ENCODE measurements around the gene ZFAND3.
A peak's percentile ranks its signal among the peaks of the same experiment; 100 is the strongest.

Gene ZFAND3

DNA sequence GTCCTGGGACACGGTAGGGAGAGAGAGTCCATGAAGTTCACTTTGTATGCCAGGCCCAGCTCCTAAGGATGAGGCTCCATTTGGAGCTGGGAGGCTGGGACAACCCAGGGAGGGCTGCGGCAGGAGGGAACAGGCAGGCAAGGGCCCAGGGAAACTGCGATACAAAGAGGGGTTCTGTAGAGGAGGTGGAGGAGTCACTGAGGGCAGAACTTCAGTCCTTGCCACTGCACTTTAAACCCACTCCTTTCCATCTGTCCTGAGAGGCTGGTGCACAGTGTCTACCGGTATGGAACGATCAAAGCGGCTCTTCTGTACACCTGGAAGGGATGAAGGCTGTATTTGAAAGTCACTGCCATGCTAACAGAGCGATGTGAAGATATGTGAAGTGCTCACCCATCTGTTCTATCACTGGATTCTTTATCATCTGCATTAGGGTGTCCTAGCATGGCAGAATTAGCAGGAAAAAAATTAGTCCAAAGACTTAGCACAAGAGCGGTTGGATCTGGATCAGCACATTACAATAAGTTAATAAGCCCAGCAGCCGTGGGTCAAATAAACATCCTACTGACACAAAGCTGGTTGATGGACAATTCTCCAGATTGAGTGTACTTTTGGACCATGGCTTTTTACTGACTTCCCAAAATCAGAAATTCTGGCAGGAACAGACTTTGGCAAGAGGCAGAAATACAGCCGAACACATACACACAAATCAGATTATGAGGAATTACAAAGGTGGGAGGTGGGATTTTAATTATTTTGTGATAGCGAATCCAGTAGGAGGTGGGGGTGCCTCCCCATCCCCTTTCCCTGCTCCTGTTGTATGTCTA lies 20.9 kb upstream of the ZFAND3 start:
- no peak for DNase-seq (ENCODE audit: low read depth in 2 of 2)

DNA sequence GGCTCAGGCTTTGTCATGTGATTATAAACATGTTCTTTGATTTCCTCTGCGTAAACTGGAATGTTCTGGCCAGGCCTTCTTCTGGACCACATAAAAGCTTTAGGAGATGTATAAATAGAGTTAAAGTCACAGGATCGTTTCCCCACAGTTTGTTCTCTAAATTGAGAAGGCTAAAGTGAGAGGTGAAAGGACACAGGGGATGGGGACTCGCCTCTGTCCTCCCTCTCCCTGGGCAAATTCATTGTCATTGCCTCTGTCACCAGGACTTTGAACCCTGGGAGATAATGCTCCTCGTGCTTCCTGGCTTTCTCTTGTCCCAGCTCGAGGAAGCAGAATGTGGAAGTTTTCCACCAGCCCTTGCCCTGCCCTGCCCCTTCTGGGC lies 20.3 kb upstream of the ZFAND3 start:
- DNase-seq (ENCODE audit: low read depth in 2 of 2), result no peak

DNA sequence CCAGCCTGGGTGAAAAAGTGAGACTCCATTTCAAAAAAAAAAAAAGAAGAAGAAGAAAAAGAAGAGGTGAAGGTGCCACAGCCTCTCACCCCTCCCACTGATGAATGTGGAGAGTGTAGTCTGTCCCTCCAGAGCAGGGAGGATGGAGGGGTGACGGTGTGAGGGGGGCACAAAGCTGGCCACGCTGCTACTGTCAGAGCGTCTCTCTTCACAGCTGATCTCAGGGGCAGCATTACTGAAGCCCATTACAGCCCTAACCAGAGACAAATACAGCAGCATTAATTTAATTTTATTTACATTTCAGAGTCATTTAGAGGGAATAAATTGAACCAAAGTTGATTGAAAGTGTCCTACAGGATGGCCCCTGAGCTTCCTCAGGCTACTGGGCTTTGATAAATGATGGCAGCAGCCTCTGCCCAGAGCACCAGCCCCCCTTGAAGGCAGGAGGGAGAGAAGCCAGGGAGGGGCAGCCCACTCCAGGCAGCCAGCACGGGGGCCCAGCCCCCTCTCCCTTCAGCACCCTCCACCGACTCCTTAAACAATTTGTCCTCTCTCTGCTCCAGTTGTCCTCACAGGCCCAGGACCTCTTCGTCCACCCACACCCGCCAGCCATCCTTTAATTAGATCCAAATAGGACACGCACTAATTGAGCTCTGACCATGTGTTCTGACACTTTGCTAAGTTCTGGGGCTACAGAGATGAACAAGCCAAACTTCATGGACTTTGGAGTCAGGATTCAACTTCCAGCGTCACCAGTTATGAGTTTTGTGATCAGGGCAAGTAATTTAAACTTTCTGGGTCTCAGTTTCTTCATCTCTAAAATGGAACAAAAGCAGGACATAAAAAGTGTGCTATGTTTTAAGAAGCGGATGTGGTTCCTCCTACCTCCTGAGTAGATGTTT lies 18.6 kb upstream of the ZFAND3 start:
- no peak for DNase-seq (ENCODE audit: low read depth in 2 of 2)

DNA sequence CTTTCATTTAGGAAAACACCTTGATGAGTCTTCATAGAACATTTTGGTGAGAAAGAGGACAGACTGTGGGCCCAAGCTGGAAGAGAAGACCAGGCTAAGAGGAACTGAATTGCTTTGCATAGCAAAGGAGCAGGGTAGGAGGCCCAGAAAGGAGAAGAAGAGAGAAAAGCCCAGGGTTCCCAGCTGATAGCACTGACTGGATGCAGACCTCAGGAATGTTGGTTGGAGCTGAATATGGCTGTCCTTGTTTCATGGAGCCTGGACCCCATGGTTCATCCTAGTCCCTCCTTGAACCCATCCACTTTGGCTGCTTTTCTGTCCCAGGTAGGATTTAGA lies 18.0 kb upstream of the ZFAND3 start:
- no peak for DNase-seq (ENCODE audit: low read depth in 2 of 2)

DNA sequence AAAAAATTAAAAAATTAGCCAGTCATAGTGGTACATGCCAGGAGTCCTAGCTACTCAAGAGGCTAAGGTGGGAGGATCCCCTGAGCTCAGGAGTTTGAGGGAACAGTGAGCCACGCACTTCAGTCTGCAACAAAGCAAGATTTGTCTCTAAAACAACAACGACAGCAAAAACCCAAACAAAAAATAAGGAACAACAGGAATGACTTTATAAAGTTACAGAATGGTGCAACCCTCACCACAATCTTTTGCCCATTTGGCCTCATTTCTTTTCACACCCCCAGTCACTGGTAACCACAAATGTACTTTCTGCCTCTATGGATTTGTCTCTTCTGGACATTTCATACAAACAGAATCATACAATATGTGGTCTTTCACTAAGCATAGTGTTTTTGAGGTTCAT lies 16.7 kb upstream of the ZFAND3 start:
- no peak for DNase-seq (ENCODE audit: low read depth in 2 of 2)

DNA sequence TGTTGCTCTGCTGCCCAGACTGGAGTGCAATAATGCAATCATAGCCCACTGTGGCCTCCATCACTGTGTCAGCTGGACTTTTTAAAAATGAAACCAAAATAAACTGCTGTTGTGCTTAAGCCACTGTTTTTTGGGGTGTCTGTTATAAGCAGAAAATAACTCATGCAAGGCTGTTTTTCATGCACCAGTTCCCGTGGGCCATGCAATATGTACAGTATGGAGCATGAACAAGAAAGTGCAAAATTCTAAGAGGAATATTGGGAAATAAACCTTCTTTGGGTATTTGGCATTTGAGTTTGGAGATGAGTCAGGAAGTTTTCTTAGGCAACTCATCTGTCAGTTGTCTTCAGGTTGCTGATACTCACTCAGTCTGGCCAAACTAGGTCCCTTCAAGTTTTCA lies 14.9 kb upstream of the ZFAND3 start:
- no peak for DNase-seq (ENCODE audit: low read depth in 2 of 2)

DNA sequence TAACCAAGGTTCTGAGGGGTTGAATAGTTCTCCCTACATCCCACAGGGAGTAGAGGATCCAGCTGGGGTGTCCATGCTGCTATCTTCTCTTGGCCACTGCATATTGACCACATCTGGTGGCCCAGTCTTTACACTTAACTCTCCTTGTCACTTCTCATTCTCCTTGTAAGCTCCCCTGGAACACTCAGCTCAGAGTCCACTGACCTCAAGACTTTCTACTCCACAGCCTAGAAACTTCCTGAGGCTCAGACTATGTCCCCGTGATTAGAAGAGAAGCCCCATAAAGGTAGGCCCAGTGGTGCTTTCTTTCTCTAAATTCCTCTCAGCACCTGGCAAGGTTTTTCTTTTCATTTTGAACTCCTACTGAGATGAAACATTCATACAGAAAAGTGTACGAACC lies 13.3 kb upstream of the ZFAND3 start:
- DNase-seq (ENCODE audit: low read depth in 2 of 2), result no peak

DNA sequence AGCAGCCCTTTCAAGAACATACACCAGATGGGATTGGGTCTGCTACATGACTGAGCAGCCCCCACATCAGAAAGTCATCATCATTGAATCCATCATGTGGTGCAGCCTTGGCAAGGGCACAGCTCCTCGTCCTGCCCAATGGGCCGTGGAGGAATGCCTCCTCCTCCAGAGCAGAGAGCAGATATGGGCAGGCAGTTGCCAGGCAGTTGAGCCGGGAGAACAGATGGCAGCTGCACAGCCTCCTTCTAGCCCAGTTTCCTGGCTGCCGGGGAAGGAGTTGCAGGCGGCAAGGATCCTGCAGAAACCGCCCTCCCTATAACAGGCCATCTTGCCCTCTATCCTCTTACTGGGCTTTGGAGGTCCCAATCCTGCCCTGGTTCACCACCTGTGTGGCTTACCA lies 11.9 kb upstream of the ZFAND3 start:
- no peak for DNase-seq (ENCODE audit: low read depth in 2 of 2)

DNA sequence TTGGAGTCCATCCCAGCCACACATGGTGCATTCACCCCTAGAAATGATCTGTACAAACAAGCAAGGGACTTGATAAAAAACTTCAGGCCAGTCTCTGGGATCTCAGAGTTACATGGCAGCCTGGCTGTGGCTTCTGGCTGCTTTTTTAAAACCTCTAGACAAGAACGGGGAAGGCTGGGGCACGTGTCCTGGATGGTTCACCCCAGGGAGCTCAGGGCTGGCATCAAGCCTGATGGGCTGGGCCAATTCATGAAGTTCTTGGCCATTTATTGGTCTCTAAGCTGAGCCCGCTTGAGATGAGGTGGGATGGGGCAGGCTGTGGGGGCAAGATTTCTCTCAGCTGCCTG lies 10.4 kb upstream of the ZFAND3 start:
- no peak for DNase-seq (ENCODE audit: low read depth in 2 of 2)

DNA sequence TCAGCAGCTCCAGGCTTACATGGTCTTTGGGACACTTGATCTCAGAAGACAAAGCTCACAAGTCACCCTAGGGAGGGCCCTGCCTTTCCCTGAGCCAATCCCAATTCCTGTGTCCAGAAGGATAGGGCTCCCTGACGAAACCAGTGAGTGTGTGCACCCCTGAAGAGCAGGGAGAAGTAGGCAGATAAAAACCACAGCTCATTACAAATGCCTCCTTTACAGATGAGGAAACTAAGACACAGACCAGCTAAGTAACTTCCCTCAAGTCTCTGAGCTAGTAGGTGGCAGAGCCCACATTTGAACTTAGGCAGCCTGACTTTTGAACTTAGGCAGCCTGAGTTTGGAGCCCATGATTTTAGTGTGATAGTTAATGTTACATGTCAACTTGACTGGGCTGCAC lies 6.7 kb upstream of the ZFAND3 start:
- no peak for DNase-seq (ENCODE audit: low read depth in 2 of 2)

DNA sequence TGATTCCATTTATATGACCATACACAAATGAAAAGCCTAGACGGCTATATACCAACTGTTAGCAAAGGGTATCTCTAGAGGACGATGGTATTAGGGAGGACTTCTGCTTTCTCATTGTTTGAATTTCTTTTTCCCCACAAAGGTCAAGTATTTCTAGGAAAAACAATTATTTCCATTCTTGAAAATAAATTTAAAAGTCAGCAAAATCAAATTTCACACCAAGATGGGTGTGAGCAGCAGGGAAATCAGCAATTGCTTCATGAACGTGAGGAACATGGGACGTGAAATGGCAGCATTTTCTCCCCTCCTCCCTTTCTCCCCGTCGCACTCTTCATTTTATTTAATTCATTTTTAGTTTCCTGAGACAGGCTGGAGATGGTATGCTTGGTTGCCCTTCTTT lies 5.2 kb upstream of the ZFAND3 start:
- DNase-seq (ENCODE audit: low read depth in 2 of 2), result no peak

DNA sequence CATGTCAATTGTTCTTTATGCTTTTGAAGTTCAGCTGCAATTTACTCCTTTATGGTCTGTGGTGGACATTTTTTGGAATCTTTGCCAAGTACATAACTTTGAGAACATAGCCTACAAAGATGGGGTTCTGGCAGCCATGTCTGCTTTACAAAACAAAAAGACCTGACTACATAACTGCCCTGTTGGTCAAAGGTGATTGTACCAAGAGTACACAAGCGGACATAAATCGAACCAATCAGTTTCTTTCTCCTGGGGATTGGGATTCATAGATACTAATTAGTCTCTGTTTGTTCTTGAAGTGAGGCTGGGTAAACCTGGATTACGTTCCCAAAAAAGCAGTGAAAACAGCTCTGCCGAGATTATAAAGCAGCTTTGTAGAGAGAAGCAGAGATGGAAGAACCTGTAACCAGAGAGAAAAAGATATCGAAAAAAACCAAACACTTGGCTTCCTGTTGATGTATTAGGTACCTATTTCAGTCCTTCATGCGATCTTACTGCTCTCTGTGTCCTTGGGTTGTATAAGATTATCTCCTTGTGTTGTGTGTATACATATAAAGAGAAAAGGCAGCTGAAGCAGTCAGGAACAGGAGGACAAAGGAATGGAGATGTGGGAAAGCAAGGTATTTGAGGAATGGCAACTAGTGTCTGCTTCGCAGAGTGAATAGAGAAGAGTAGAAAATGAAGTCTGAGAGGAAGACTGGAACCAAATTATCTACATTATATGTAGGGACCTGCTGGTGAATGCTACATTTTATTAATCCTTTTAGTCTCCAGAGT lies 2.7 kb upstream of the ZFAND3 start:
- DNase-seq (ENCODE audit: low read depth in 2 of 2), result no peak

DNA sequence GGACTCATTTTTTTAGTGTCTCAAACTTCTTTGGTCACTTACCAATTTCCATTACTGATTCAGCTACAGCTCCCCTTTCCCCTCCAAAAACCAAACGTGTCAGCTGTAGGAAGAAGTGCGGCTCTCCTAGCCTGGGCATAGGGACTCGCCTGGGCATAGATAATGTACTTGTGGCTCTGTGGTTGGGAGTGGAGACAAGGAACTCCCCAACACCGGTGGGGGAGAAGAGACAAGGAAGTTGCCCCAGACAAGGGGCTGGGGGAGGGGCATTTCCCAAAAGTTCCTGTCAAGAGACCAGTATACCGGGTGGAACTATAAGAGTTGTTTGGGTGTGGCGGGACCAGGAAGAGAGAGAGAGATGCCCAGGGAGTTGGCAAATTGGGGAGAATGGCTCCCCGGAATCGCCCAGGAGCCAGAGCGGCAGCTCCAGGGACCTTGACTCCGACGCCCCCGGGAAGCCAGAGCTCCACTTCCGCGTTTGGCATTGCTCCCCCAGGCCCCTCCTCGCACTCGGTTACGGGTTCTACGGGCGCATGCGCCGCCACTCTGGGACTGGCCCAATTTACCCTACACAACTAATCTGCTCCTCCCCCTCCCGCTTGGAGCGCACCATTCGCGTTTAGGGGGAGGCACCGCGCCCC lies 871 bp upstream of the ZFAND3 start:
- DNase-seq (ENCODE audit: low read depth in 2 of 2), result peak; percentile 90 to 91

DNA sequence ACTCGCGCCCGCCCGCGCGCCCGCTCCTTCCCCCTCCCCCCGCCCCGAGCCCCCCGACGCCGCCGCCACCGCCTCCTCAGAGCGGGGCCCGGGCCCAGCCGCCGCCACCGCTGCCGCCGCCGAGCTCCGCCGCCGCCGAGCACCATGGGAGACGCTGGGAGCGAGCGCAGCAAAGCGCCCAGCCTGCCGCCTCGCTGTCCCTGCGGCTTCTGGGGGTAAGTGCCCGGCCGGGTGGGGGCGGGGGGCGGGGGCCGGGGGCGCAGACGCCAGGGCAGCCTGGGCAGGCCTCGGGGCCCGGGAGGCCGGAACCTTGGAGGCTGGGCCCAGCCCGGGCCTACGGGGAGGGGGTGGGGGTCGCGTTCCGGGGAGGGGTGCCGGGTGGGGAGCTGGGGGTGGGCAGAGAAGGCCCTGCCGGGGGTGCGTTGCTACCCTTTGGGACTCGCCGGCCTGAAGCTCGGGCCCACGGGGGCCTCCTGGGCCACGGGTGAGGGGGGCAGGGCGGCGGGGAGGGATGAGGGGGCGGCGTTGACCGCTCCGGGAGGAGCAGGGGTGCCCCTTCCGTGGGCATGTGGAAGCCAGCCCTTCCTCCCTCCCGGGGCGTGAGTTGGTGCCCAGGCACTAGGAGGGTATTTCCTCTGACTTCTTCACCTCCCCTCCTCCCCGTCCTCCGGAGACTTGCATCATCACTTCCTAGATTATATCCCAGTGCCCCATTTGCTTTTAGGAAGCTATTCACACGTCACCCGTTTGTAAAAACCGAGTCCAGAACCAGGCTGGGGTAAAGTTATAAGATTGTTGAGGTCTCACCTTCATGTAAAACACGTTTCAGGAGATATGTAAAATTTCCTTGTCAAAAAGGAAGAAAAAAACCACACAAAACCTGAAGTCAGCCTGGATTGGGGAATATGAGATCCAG lies 533 bp downstream of the ZFAND3 start:
- DNase-seq (ENCODE audit: low read depth in 2 of 2), result peak; percentile 37 to 45

DNA sequence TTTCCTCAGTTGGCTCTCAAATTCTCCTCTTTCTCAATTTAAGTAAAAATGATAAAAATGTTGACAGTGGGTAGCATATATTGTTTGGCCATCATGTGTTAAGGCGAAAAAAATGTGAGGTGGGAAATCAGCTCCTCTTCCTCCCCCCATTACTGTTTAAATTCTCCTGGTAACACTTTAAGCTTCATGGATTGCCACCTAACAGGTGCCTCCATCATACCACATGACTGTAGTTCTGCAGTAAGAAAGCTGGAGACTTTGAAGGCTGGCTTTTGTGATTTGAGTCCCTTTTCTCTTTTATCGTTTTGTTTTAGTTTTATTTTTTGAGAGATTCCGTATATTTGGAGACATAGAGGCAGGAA lies 1.2 kb downstream of the ZFAND3 start:
- no peak for DNase-seq (ENCODE audit: low read depth in 2 of 2)

DNA sequence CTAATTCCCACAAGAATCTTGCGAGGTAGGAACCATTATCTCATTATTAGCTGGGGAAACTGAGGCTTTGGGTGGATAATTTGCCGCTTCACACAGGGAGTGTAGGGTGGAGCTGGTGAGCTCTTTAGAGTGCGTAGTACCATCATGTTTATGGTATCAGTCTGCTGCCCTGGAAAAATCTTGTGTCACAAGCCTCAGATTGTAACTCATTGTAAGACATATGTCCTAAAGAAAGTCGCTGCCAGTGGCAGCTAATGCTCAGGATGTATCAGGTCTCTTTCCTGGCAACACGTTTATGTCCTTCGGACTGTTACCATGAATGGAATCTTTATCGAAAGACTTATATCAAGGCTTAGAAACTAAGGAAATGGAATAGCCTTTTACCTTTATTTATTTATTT lies 1.9 kb downstream of the ZFAND3 start:
- DNase-seq (ENCODE audit: low read depth in 2 of 2), result no peak

DNA sequence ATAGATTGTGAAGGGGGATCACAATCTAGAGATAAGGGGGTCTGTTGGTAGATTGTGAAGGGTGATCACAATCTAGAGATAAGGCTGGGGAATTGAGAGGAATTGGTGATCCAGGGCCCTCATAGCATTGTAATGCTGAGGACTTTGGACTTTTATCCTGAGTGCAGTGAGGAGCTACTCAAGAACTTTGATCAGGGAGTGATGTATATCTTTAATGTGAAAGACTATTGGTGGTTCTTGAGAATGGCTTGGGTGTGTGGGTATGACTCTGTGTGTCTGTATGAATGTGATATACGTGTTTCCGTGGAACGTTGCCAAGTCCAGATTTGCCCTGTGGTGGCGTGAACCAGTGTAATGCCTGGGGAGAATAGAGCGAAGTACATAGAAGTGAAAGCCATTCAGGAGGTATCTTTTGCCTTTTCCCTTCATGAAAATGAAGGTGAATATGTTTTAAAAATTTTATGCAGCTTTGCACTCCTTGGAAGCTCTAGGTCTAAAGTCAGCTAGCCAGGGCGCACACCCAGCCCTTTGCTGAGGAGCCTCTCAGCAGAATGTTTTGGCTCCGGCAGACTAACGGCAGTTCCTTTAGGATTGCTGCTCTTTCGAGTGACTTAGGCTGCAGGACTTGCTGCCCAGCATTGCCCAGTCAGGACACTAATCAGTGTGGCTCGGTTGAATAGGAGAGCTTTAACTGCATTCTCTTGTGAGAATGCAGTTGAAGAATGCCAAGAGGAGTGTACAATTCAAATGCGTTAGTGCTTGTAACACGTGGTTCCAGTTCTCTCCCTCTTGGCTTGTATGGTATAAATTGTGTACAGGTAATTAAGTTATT lies 3.5 kb downstream of the ZFAND3 start:
- DNase-seq (ENCODE audit: low read depth in 2 of 2), result peak in 1 of 2 donors; percentile 32

DNA sequence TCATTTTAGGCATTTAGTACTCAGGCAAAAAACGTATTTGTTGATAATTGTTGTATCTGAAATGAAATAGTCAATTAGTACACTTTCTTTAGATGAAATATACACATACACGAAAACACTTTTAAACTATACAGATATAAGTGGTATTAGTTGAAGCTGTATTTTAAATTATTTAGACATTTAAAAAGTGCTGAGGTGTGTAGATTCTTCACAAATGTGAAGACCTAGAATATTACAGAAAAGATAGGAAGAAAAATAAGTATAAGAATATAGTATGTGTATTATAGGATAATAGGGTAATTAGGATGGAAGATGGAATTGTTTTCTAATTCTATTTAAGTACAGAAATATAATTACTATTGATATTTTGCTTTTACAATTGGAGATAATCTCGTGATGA lies 4.6 kb downstream of the ZFAND3 start:
- no peak for DNase-seq (ENCODE audit: low read depth in 2 of 2)

DNA sequence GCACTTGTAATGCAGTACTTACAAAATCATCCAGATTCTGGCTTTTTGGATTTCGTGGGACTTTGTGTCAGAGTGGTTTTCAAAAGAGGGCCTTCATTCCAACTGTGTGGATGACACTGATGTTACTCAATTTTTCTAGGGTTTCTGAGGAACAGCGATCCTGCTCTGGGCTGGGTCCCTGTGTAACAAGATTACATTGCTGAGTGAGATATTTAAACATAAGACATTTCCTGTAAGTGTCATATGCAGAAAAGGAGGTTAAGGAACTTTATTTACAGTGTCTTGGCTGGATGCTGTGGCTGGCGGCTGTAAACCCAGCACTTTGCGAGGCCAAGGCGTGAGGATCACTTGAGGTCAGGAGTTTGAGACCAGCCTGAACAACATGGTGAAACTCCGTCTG lies 6.7 kb downstream of the ZFAND3 start:
- no peak for DNase-seq (ENCODE audit: low read depth in 2 of 2)

DNA sequence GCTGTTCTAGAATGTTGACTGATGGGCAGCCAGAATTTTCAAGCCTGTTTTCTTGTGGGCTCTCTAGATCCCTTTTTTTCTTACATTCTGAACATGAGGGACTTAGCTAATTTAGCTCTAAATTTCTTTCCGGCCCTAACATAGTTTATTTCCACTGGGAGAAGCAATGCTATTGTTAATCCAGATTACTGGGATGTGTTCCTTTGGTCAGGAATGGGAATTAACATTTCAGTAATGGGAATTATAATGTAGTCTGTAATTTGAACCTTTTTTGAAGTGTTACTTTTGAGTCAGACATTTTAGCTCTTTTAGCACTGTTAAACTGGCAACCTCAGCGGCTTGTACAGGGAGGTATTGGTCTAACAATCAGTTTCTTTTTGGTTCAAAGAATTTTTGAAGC lies 7.5 kb downstream of the ZFAND3 start:
- DNase-seq (ENCODE audit: low read depth in 2 of 2), result no peak

Data from stimulated activated CD8-positive, alpha-beta memory T cell treated with anti-CD3 and anti-CD28 coated beads, Interleukin-15, amount 100 ng/mL, for 48 hours (primary cell).